Fibroblast of lung (primary cell): Measurements from ENCODE around the gene CCDC33.

ENCODE experiments used
- CTCF ChIP-seq, 2 donors: IDR thresholded peaks in 1 of 2; conservative IDR thresholded peaks in 1 of 2; 1 replicate in 1 of 2; 2 replicates in 1 of 2; pipeline ENCODE4 v1.5.1; 2011 to 2012; ENCODE audit warnings: low read length in 2 of 2, control low read depth in 1 of 2, inconsistent platforms in 1 of 2, low read depth in 1 of 2, mild to moderate bottlenecking in 1 of 2
- EZH2 ChIP-seq: IDR thresholded peaks from 2 replicates; pipeline ENCODE4 v1.5.1; 2012; ENCODE audit warnings: low read length, control low read depth, mild to moderate bottlenecking; ENCODE audit errors: missing control alignments

- no peak for TF ChIP-seq CTCF (conservative IDR thresholded peaks at IDR 0.05 in 1 of 2, IDR thresholded peaks at IDR 0.05 in 1 of 2; ENCODE audit: low read depth in 1 of 2, low read length in 2 of 2)
- no peak for TF ChIP-seq EZH2
Measured at GRCh38 chr15:74334127-74334526, 98.0 kb downstream of the CCDC33 start.
